ENCODE results near the gene DHX58. TPM values are rescaled to one million over a fixed set of nuclear protein-coding genes. Genes with fewer than 3 reads are reported as not detected.

Gene DHX58
- total and polyA plus RNA-seq, 2 of the 4 experiments (the other 2 are of a cell fraction) = 1.1 to 2.8 TPM

- WGBS, 2 experiments (ENCODE audit: extremely low coverage in 2 of 2, insufficient read length in 1 of 2) = 75% methylated on average over 5 of the region's 14 CpGs; no CpG with 5 or more reads in 1 of the 2 experiments
- dilution Hi-C loops (cut with HindIII; ENCODE audit: low sequenced_read_pairs, unreplicated experiment) (no loop called here), intact Hi-C loops (cut with micrococcal nuclease) (no loop called here), in situ Hi-C loops (cut with MboI; ENCODE audit: low sequenced_read_pairs) (no loop called here)
- DNase-seq (no peak), ATAC-seq (ENCODE audit: low read depth) (no peak)
- POLR2A ChIA-PET (ENCODE audit: unreplicated experiment) = no interaction called here
- Histone ChIP-seq H3K36me3 (ENCODE audit: control insufficient read depth, insufficient read depth, low read length) (no peaks in the 10 kb centered on the region), H3K18ac (ENCODE audit: low read depth, low read length) (no peak overlapping the region), H3K14ac (replicated peaks; ENCODE audit: low read depth, low read length) (no peak overlapping the region), H4K5ac (ENCODE audit: low read depth, low read length) (no peak overlapping the region), H3K23ac (ENCODE audit: low read depth, low read length) (no peak overlapping the region), H2AK9ac (replicated peaks; ENCODE audit: low read depth, low read length, poor library complexity) (no peak overlapping the region), H3K4me3 (ENCODE audit: insufficient read depth, low read depth, low read length) (no peak overlapping the region), H3K4me1 (ENCODE audit: control insufficient read depth, insufficient read depth, low read length) (no peaks in the 10 kb centered on the region), H3K9me1 (ENCODE audit: insufficient read depth, low read length) (no peaks in the 10 kb centered on the region), H4K91ac (ENCODE audit: insufficient read depth, low read depth, low read length) (no peak overlapping the region), H3K4me2 (ENCODE audit: low read depth, low read length) (no peak overlapping the region), H2BK15ac (ENCODE audit: low read depth, low read length) (no peak overlapping the region), H3K9me3 (ENCODE audit: control insufficient read depth, insufficient read depth, low read length) (no peaks in the 10 kb centered on the region), H4K8ac (ENCODE audit: low read depth in 2 of 2, low read length in 2 of 2) (no peak overlapping the region), H3K56ac (ENCODE audit: extremely low read depth, insufficient read depth, low read length) (no peak overlapping the region), H4K20me1 (ENCODE audit: insufficient read depth, low read length) (no peaks in the 10 kb centered on the region; the same call in 1 of the 2 replicates), H3K4ac (ENCODE audit: low read depth, low read length) (no peak overlapping the region), H2BK20ac (ENCODE audit: low read depth, low read length) (no peak overlapping the region), H3K79me1 (ENCODE audit: low read depth in 1 of 2, low read length in 2 of 2) (no peaks in the 10 kb centered on the region), H2BK120ac (ENCODE audit: low read depth, low read length) (no peak overlapping the region), H3K9ac (ENCODE audit: low read depth, low read length) (no peak overlapping the region), H2AK5ac (ENCODE audit: low read depth, low read length) (no peak overlapping the region), H2AFZ (replicated peaks; ENCODE audit: low read length, poor library complexity) (no peak overlapping the region), H2BK5ac (ENCODE audit: low read depth, low read length, poor library complexity, severe bottlenecking) (no peak overlapping the region), H3K27ac (ENCODE audit: insufficient read depth, low read length) (no peak overlapping the region), H3K27me3 (ENCODE audit: control insufficient read depth, insufficient read depth, low read length) (peaks cover 48% of the 10 kb centered on the region)
- TF ChIP-seq NFE2L2 (IDR thresholded peaks at IDR 0.05; ENCODE audit: low read depth, low read length) = no peak
- TF ChIP-seq CTCF (conservative IDR thresholded peaks at IDR 0.05; ENCODE audit: low read depth, low read length) = no peak
- TF ChIP-seq ELK1 (IDR thresholded peaks at IDR 0.05; ENCODE audit: borderline replicate concordance, low read depth, low read length) = no peak
- no peak for TF ChIP-seq MAZ (IDR thresholded peaks at IDR 0.05; ENCODE audit: borderline replicate concordance, low read depth, low read length)
- no peak for TF ChIP-seq RFX5 (IDR thresholded peaks at IDR 0.05; ENCODE audit: low read depth, low read length)
- TF ChIP-seq, protein P1, sequence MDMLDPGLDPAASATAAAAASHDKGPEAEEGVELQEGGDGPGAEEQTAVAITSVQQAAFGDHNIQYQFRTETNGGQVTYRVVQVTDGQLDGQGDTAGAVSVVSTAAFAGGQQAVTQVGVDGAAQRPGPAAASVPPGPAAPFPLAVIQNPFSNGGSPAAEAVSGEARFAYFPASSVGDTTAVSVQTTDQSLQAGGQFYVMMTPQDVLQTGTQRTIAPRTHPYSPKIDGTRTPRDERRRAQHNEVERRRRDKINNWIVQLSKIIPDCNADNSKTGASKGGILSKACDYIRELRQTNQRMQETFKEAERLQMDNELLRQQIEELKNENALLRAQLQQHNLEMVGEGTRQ (IDR thresholded peaks at IDR 0.05; ENCODE audit: low read depth, low read length) = no peak
- no peak for TF ChIP-seq CEBPB (IDR thresholded peaks at IDR 0.05; ENCODE audit: low read depth, low read length)
- no peak for TF ChIP-seq MXI1 (IDR thresholded peaks at IDR 0.05; ENCODE audit: borderline replicate concordance, low read depth, low read length)
- no peak for TF ChIP-seq MAFK (IDR thresholded peaks at IDR 0.05; ENCODE audit: low read depth, low read length)
- TF ChIP-seq POLR2A (IDR thresholded peaks at IDR 0.05; ENCODE audit: low read depth, low read length) = no peak
- TF ChIP-seq RAD21 (IDR thresholded peaks at IDR 0.05; ENCODE audit: low read length) = no peak
- TF ChIP-seq CHD1 (IDR thresholded peaks at IDR 0.05; ENCODE audit: low read depth, low read length) = no peak
- no peak for TF ChIP-seq FOS (IDR thresholded peaks at IDR 0.05; ENCODE audit: low read depth, low read length)
- no peak for TF ChIP-seq SMC3 (IDR thresholded peaks at IDR 0.05; ENCODE audit: low read depth, low read length)
- no peak for TF ChIP-seq BHLHE40 (IDR thresholded peaks at IDR 0.05; ENCODE audit: low read depth, low read length)
- no peak for TF ChIP-seq RCOR1 (IDR thresholded peaks at IDR 0.05; ENCODE audit: insufficient replicate concordance, low read length)
- no TSS peak for BruUV-seq (replicated peaks)
- CTCF ChIA-PET = no interaction called here
Measured at GRCh38 chr17:42062681-42063080, 49.8 kb downstream of the DHX58 start.
